SJCRH30 (cell line): Measurements from ENCODE around the gene GZMM. TPM values are rescaled to one million over a fixed set of nuclear protein-coding genes. Genes with fewer than 3 reads are reported as not detected.

Source experiments
- DNase-seq, 2 experiments: peaks; one replicate each; pipeline ENCODE4 v3.0.0-alpha.2; 2015 to 2020
- H3K27ac ChIP-seq: fragments of 250-450 bp; sonication (Bioruptor Pico); 2 replicates; pipeline ENCODE4 v1.5.1; 2020; ENCODE audit warnings: mild to moderate bottlenecking, moderate library complexity
- H3K27me3 ChIP-seq: fragments of 250-450 bp; sonication (Bioruptor Pico); 2 replicates; pipeline ENCODE4 v1.5.1; 2020; ENCODE audit warnings: mild to moderate bottlenecking, moderate library complexity
- H3K36me3 ChIP-seq: fragments of 250-450 bp; sonication (Bioruptor Pico); 2 replicates; pipeline ENCODE4 v1.5.1; 2020; ENCODE audit warnings: mild to moderate bottlenecking, moderate library complexity
- H3K4me1 ChIP-seq: fragments of 250-450 bp; sonication (Bioruptor Pico); 2 replicates; pipeline ENCODE4 v1.5.1; 2020; ENCODE audit warnings: mild to moderate bottlenecking, moderate library complexity
- H3K4me3 ChIP-seq: fragments of 250-450 bp; sonication (Bioruptor Pico); 2 replicates; pipeline ENCODE4 v1.5.1; 2020; ENCODE audit warnings: mild to moderate bottlenecking, moderate library complexity
- H3K9me3 ChIP-seq: fragments of 250-450 bp; sonication (Bioruptor Pico); replicated peaks from 2 replicates; pipeline ENCODE4 v1.5.1; 2020; ENCODE audit warnings: mild to moderate bottlenecking, moderate library complexity
- total RNA-seq: library from RNA; depleted of rRNA; stranded (reverse); fragments of >200 nt; shearing (Covaris generic); gene quantifications from 2 replicates; pipeline ENCODE4 v1.2.3, GENCODE V29; 2014

GZMM gene
- total RNA-seq, 1 experiment from 2014 or later: not detected

DNA sequence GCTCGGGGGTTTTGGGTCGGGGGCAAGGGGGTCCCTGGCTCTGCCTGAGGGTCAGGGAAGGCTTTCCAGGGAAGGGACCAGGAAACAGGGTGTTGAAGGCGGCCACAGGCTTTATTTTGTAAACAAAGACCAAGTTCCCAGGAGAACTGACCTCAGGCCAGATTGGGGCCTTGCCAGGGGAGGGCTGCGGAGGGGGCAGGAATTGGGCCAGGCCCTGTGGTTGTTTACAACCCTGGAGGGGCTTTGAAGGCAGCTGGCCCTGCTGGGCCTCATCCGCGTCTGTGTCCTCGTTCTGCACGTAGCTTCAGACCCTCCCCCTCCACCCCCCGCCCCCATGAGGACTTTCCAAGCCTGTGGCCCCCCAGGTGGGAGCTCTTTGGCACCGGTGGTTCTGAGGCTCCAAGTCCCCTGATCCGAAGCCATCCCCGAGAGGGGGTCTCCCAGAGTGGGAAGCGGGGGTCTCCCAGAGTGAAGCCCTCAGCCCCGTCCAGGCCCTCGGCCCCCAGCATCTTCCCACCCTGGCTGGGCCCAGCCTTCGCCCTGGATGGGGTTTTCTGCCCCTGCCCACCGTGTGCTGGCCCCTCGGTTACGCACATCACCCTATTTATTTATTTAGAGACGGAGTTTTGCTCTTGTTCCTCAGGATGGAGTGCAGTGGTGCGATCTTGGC lies 15.1 kb downstream of the GZMM start:
- H3K4me3 ChIP-seq: no peak overlapping the region
- no peaks in the 10 kb centered on the region for H3K36me3 ChIP-seq
- DNase-seq: peak; percentile 42 to 56
- no peaks in the 10 kb centered on the region for H3K9me3 ChIP-seq
- peaks cover 7% of the 10 kb centered on the region; the same call in 1 of the 2 replicates for H3K4me1 ChIP-seq
- no peaks in the 10 kb centered on the region for H3K27me3 ChIP-seq
- no peak overlapping the region for H3K27ac ChIP-seq

GRCh38 chr19:560121-560520 lies 16.3 kb downstream of the GZMM start:
- no peaks in the 10 kb centered on the region for H3K27me3 ChIP-seq
- no peak overlapping the region for H3K4me3 ChIP-seq
- no peak overlapping the region for H3K27ac ChIP-seq
- no peak for DNase-seq
- no peaks in the 10 kb centered on the region for H3K36me3 ChIP-seq
- H3K9me3 ChIP-seq: no peaks in the 10 kb centered on the region
- H3K4me1 ChIP-seq: peaks cover 7% of the 10 kb centered on the region; the same call in 1 of the 2 replicates

- Histone ChIP-seq H3K4me1 (no peaks in the 10 kb centered on the region), H3K36me3 (no peaks in the 10 kb centered on the region), H3K4me3 (no peak overlapping the region), H3K27ac (no peak overlapping the region), H3K9me3 (no peaks in the 10 kb centered on the region), H3K27me3 (peaks cover 6% of the 10 kb centered on the region; the same call in 1 of the 2 replicates)
- DNase-seq: peak in 1 of 2 experiments; percentile 42
Measured at GRCh38 chr19:566403-566802, 22.6 kb downstream of the GZMM start.

- H3K9me3 ChIP-seq: no peaks in the 10 kb centered on the region
- H3K27me3 ChIP-seq: peaks cover 6% of the 10 kb centered on the region; the same call in 1 of the 2 replicates
- H3K4me1 ChIP-seq: no peaks in the 10 kb centered on the region
- H3K36me3 ChIP-seq: no peaks in the 10 kb centered on the region
- no peak overlapping the region for H3K27ac ChIP-seq
- H3K4me3 ChIP-seq: no peak overlapping the region
- no peak for DNase-seq
Measured at GRCh38 chr19:566844-567243, 23.0 kb downstream of the GZMM start.

DNA sequence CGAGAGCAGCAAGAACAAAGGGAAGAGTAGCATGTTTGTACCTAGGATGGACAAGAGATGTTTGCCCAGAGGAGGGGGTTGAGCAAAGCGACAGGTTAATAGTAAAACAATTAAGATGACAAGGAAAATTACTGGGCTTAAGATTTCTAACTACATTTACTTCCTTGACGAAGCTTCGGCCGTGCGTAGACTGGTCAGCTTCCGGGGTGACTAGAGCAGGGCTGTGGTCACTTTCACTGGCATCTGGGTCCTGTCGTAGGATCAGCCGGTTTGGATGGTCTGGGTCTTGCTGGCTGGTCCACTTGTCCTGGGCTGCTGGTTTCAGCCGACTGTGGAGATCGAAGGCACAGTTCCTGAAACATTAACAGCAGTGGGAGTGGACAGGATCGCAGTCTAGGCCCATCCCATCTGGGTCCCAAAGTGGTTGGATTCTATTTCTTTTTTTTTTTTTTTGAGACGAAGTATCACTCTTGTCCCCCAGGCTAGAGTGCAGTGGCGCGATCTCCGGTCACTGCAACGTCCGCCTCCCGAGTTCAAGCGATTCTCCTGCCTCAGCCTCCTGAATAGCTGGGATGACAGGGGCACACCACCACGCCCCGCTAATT lies 23.5 kb downstream of the GZMM start:
- Histone ChIP-seq H3K36me3 (no peaks in the 10 kb centered on the region), H3K4me1 (no peaks in the 10 kb centered on the region), H3K4me3 (no peak overlapping the region), H3K27me3 (peaks cover 6% of the 10 kb centered on the region; the same call in 1 of the 2 replicates), H3K9me3 (no peaks in the 10 kb centered on the region), H3K27ac (no peak overlapping the region)
- DNase-seq: no peak

DNA sequence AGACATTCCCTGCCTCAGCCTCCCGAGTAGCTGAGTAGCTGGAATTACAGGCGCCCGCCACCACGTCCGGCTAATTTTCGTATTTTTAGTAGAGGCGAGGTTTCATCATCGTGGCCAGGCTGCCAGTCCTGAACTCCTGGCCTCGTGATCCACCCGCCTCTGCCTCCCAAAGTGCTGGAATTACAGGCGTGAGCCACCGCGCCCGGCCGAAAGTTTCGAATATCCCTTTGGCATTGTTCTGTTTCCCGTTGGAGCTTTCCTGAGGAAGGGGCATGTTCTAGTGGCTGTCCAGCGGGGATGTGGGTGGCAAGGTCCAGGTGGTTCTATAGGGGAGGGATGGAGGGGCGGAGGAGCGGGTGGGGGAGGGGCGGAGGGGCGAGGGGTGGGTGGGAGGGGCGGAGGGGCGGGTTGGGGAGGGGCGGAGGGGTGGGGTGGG lies 26.4 kb downstream of the GZMM start:
- Histone ChIP-seq H3K27ac (no peak overlapping the region), H3K36me3 (peaks cover 5% of the 10 kb centered on the region; the same call in 1 of the 2 replicates), H3K9me3 (no peaks in the 10 kb centered on the region), H3K27me3 (peaks cover 6% of the 10 kb centered on the region; the same call in 1 of the 2 replicates), H3K4me1 (peaks cover 9% of the 10 kb centered on the region; the same call in 1 of the 2 replicates), H3K4me3 (no peak overlapping the region)
- no peak for DNase-seq

- H3K4me3 ChIP-seq: peak overlapping the region; percentile 96
- H3K9me3 ChIP-seq: no peaks in the 10 kb centered on the region
- peaks cover 6% of the 10 kb centered on the region; the same call in 1 of the 2 replicates for H3K27me3 ChIP-seq
- peaks cover 6% of the 10 kb centered on the region; the same call in 1 of the 2 replicates for H3K36me3 ChIP-seq
- DNase-seq: peak in 1 of 2 experiments; percentile 24
- H3K27ac ChIP-seq: no peak overlapping the region
- peaks cover 9% of the 10 kb centered on the region; the same call in 1 of the 2 replicates for H3K4me1 ChIP-seq
Measured at GRCh38 chr19:570937-571565, 27.2 kb downstream of the GZMM start.

- Histone ChIP-seq H3K4me3 (peak overlapping the region; percentile 96), H3K27ac (no peak overlapping the region; the same call in 1 of the 2 replicates), H3K9me3 (no peaks in the 10 kb centered on the region), H3K27me3 (peaks cover 6% of the 10 kb centered on the region; the same call in 1 of the 2 replicates), H3K4me1 (peaks cover 9% of the 10 kb centered on the region; the same call in 1 of the 2 replicates), H3K36me3 (peaks cover 8% of the 10 kb centered on the region; the same call in 1 of the 2 replicates)
- no peak for DNase-seq
Measured at GRCh38 chr19:571566-571974, 27.7 kb downstream of the GZMM start.

- peak within 1 kb of the TSS; percentile 96 for H3K4me3 ChIP-seq
- H3K36me3 ChIP-seq: peaks cover 13% of the 10 kb centered on the region
- peak within 1 kb of the TSS; percentile 86 for H3K27ac ChIP-seq
- peaks cover 1% of the 10 kb centered on the region; the same call in 1 of the 2 replicates for H3K27me3 ChIP-seq
- DNase-seq: peak; percentile 97
- no peaks in the 10 kb centered on the region for H3K9me3 ChIP-seq
- H3K4me1 ChIP-seq: peaks cover 9% of the 10 kb centered on the region; the same call in 1 of the 2 replicates
Measured at GRCh38 chr19:572140-572742, 28.4 kb downstream of the GZMM start, which contains the start of gene BSG. Gene BSG, plus strand, starts transcription at chr19:572596. Its CDS starts 39 bp downstream, at chr19:572635.

DNA sequence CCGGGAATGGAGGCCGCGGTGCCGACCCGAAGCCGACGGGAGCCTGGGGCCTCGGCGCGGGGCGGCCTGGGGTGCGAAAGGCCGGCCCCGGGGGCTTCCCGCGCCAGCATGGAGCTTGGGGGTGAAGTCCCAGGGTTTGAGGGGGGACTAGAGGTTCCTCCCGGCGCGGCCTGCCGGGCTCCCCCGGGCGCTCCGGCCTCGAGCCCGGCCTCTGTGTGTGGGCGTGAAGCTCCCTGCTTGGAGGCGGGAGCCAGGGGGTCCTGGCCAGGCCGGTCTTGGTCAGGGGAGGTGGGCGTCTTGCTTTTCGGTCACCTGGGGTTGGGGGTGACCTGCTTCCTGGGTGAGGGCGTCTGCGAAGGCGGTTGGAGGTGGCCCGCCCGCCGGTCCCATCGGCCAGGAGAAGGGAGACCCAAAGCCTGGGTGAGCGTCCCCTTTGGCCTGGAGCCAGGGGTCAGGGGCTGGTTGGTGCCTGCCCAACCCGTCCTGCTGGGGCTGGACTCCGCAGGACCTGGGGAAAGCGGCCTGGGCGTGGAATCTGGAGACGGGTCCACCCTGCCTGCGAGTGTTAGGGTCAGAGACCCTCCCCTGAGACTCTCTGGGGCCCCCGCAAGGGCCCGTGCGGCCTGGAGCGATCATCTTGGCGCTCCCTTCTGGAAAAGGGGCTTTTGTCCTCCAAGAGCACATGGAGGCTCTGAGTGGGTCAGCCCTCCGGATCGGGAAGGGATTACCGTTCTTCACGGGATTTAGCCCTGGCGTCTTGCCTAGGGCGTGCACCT lies 29.1 kb downstream of the GZMM start:
- peak; percentile 72 to 80 for DNase-seq
- peaks cover 18% of the 10 kb centered on the region for H3K36me3 ChIP-seq
- no peaks in the 10 kb centered on the region for H3K9me3 ChIP-seq
- H3K4me1 ChIP-seq: peaks cover 9% of the 10 kb centered on the region; the same call in 1 of the 2 replicates
- H3K27ac ChIP-seq: peak overlapping the region; percentile 86
- H3K4me3 ChIP-seq: peak overlapping the region; percentile 96
- H3K27me3 ChIP-seq: no peaks in the 10 kb centered on the region

GRCh38 chr19:573519-573825 lies 29.6 kb downstream of the GZMM start:
- peaks cover 18% of the 10 kb centered on the region for H3K36me3 ChIP-seq
- H3K4me1 ChIP-seq: peaks cover 9% of the 10 kb centered on the region; the same call in 1 of the 2 replicates
- peak overlapping the region; percentile 96 for H3K4me3 ChIP-seq
- peak overlapping the region; percentile 86 for H3K27ac ChIP-seq
- H3K27me3 ChIP-seq: no peaks in the 10 kb centered on the region
- no peak for DNase-seq
- no peaks in the 10 kb centered on the region for H3K9me3 ChIP-seq

GRCh38 chr19:574658-575526 lies 31.0 kb downstream of the GZMM start:
- no peak overlapping the region for H3K27ac ChIP-seq
- no peak for DNase-seq

More at GRCh38 chr19:574658-575526, 31.0 kb downstream of the GZMM start:
- H3K36me3 ChIP-seq: peaks cover 30% of the 10 kb centered on the region
- peaks cover 9% of the 10 kb centered on the region; the same call in 1 of the 2 replicates for H3K4me1 ChIP-seq
- no peaks in the 10 kb centered on the region for H3K9me3 ChIP-seq
- H3K4me3 ChIP-seq: no peak overlapping the region
- H3K27me3 ChIP-seq: no peaks in the 10 kb centered on the region
